K562 (cell line): ENCODE data around the gene ZKSCAN3. TPM values are rescaled to one million over a fixed set of nuclear protein-coding genes. Genes with fewer than 3 reads are reported as not detected.

Source experiments
- BCL6 ChIP-seq: fragments of 250-450 bp; sonication (Bioruptor Pico); IDR thresholded peaks from 2 replicates; pipeline ENCODE4 v1.4.0; 2020
- E2F1 ChIP-seq: sonication (generic); formaldehyde crosslinking; IDR thresholded peaks from 2 replicates; pipeline ENCODE4 v1.8.1; 2023; ENCODE audit warnings: mild to moderate bottlenecking, missing genetic modification reagents, moderate library complexity
- ELF1 ChIP-seq: fragments of 200-800 bp; sonication (Bioruptor generic); IDR thresholded peaks from 2 replicates; pipeline ENCODE4 v1.6.1; 2016; ENCODE audit warnings: missing genetic modification characterization, missing compliant biosample characterization
- ERF ChIP-seq: fragments of 450-650 bp; formaldehyde crosslinking; IDR thresholded peaks from 2 replicates; pipeline ENCODE4 v1.4.0; 2020; ENCODE audit warnings: mild to moderate bottlenecking, mixed read lengths
- ETS1 ChIP-seq: conservative IDR thresholded peaks from 2 replicates; pipeline ENCODE4 v1.6.1; 2011; ENCODE audit warnings: low read depth, mild to moderate bottlenecking, low read length; ENCODE audit not compliant: control insufficient read depth
- FUS ChIP-seq: fragments of 200-400 bp; formaldehyde crosslinking; optimal IDR thresholded peaks from 2 replicates; pipeline ENCODE3; 2017; ENCODE audit warnings: low read depth, low read length
- GMEB1 ChIP-seq: fragments of 250-450 bp; sonication (Bioruptor Pico); IDR thresholded peaks from 2 replicates; pipeline ENCODE4 v1.4.0; 2020; ENCODE audit warnings: mild to moderate bottlenecking
- IRF2 ChIP-seq: sonication (generic); formaldehyde crosslinking; IDR thresholded peaks from 2 replicates; pipeline ENCODE4 v1.8.1; 2022; ENCODE audit warnings: mild to moderate bottlenecking, missing genetic modification reagents
- KAT7 ChIP-seq: sonication (generic); formaldehyde crosslinking; IDR thresholded peaks from 2 replicates; pipeline ENCODE4 v1.8.0; 2022; ENCODE audit warnings: missing genetic modification reagents, mild to moderate bottlenecking, borderline replicate concordance
- KDM1A ChIP-seq, 2 experiments: fragments of 450-650 bp; IDR thresholded peaks; 2 replicates each; pipeline ENCODE4 v1.6.1; 2016; ENCODE audit warnings: mild to moderate bottlenecking in 2 of 2
- MAZ ChIP-seq, 2 experiments: fragments of 450-650 bp in 1 of 2; sonication (generic) in 1 of 2; formaldehyde crosslinking; IDR thresholded peaks in 1 of 2; conservative IDR thresholded peaks in 1 of 2; 2 replicates each; pipeline versions ENCODE4 v1.4.0 to v1.5.0; 2020; ENCODE audit warnings: mild to moderate bottlenecking in 1 of 2, missing genetic modification reagents in 1 of 2
- MITF ChIP-seq: IDR thresholded peaks from 2 replicates; pipeline ENCODE4 v1.6.1; 2014; ENCODE audit warnings: antibody characterized with exemption
- NONO ChIP-seq, 2 experiments: fragments of 200-400 bp in 1 of 2; fragments of 450-650 bp in 1 of 2; formaldehyde crosslinking in 1 of 2; IDR thresholded peaks; 2 replicates each; pipeline ENCODE4 v1.6.1; 2017; ENCODE audit warnings: low read depth in 2 of 2, mild to moderate bottlenecking in 2 of 2, moderate library complexity in 2 of 2, low read length in 1 of 2
- NRF1 ChIP-seq, 2 experiments: fragments of 450-650 bp; IDR thresholded peaks in 1 of 2; conservative IDR thresholded peaks in 1 of 2; 2 replicates each; pipeline ENCODE4 v1.6.1; 2014; ENCODE audit warnings: mild to moderate bottlenecking in 2 of 2
- RAD51 ChIP-seq: fragments of 450-650 bp; IDR thresholded peaks from 2 replicates; pipeline ENCODE4 v1.7.1; 2016; ENCODE audit warnings: low read depth, mild to moderate bottlenecking, borderline replicate concordance
- STAT6 ChIP-seq: sonication (generic); formaldehyde crosslinking; IDR thresholded peaks from 2 replicates; pipeline ENCODE4 v1.8.1; 2023; ENCODE audit warnings: mild to moderate bottlenecking, missing genetic modification reagents
- XRCC4 ChIP-seq: IDR thresholded peaks from one replicate; pipeline ENCODE4 v1.6.1; 2011; ENCODE audit not compliant: insufficient read depth, insufficient read length; ENCODE audit errors: extremely low read depth
- ZNF668 ChIP-seq: fragments of 250-450 bp; sonication (Bioruptor Pico); IDR thresholded peaks from 2 replicates; pipeline ENCODE4 v1.8.0; 2022; ENCODE audit warnings: mild to moderate bottlenecking, inconsistent platforms
- polyA plus RNA-seq, 8 experiments: library from polyadenylated mRNA; depleted of rRNA in 4 of 8; stranded (reverse) in 5 of 8; unstranded in 3 of 8; fragments of >200 nt; fragmentation: Nextera tagmentation in 2 of 8; fragmentation: Illumina TruSeq in 1 of 8; extraction: Ambion mirVana in 2 of 8; extraction: Trizol in 1 of 8; gene quantifications; 2 replicates each; pipeline versions ENCODE4 v1.2.1 to v1.2.3, GENCODE V29; 2011 to 2014; ENCODE audit warnings: inconsistent platforms in 1 of 8, missing spikeins in 1 of 8
- total RNA-seq, 7 experiments: library from RNA; depleted of rRNA in 6 of 7; stranded (reverse); fragments of >200 nt in 6 of 7; fragmentation: Illumina TruSeq in 2 of 7; extraction: Trizol in 2 of 7; gene quantifications; 2 replicates each; pipeline versions ENCODE4 v1.2.1 to v1.2.3, GENCODE V29; 2011 to 2021; ENCODE audit warnings: low replicate concordance in 1 of 7

ZKSCAN3 gene
- total and polyA plus RNA-seq, 9 of the 15 experiments (the other 6 are each of a cell fraction or from before 2014, with no cell fraction given), result 3.0 to 12.4 (median 10.2) TPM

GRCh38 chr6:28335564-28336283 is 14.0 kb upstream of the ZKSCAN3 start, which contains the start of gene ZSCAN31 (continued):
- TF ChIP-seq MITF, result 0 out of 2 replicates have a peak, but pooled peaks have one; percentile 3
- peak; percentile 94 to 95 for TF ChIP-seq NRF1 (conservative IDR thresholded peaks at IDR 0.05 in 1 of 2, IDR thresholded peaks at IDR 0.05 in 1 of 2)
- no peak for TF ChIP-seq KDM1A (IDR thresholded peaks at IDR 0.05)
- TF ChIP-seq MAZ (CRISPR knock-in tag; conservative IDR thresholded peaks at IDR 0.05 in 1 of 2, IDR thresholded peaks at IDR 0.05 in 1 of 2), result peak; percentile 35 to 91; a peak in 3 of 4 replicates
- TF ChIP-seq XRCC4, result no peak
- peak; percentile 24 for TF ChIP-seq ERF (CRISPR knock-in tag)
- peak; percentile 100 for TF ChIP-seq KAT7 (CRISPR knock-in tag)
- TF ChIP-seq RAD51, result no peak
- TF ChIP-seq ELF1 (tag), result no peak; the same call in 1 of the 2 replicates
- peak in 1 of 2 experiments; percentile 17; a peak in 2 of 4 replicates for TF ChIP-seq NONO (IDR thresholded peaks at IDR 0.05; ENCODE audit: low read depth in 2 of 2, low read length in 1 of 2)
- no peak for TF ChIP-seq ZNF668
- TF ChIP-seq FUS, result no peak
- TF ChIP-seq STAT6 (CRISPR knock-in tag), result no peak; the same call in 1 of the 2 replicates
- TF ChIP-seq BCL6 (CRISPR knock-in tag), result peak; percentile 67; the same call in 1 of the 2 replicates
- TF ChIP-seq E2F1 (CRISPR knock-in tag), result no peak; the same call in 1 of the 2 replicates
- peak; percentile 84; the same call in 1 of the 2 replicates for TF ChIP-seq ETS1
- no peak for TF ChIP-seq IRF2 (CRISPR knock-in tag)
- 0 out of 2 replicates have a peak, but pooled peaks have one; percentile 9 for TF ChIP-seq GMEB1
